GM19324 (cell line): ENCODE data around the gene SHISA3.

Experiments
- ATAC-seq: cut with Tn5 transposase; IDR thresholded peaks from one replicate; pipeline ENCODE4 v1.9.1; 2021; ENCODE audit warnings: mild to moderate bottlenecking, moderate library complexity; ENCODE audit not compliant: unreplicated experiment, low FRiP score

SHISA3 gene

GRCh38 chr4:42440083-42440482 is 42.8 kb downstream of the SHISA3 start:
- ATAC-seq, result no peak

GRCh38 chr4:42442601-42443000 is 45.3 kb downstream of the SHISA3 start:
- no peak for ATAC-seq

- no peak for ATAC-seq
Measured at GRCh38 chr4:42445038-42445437, 47.8 kb downstream of the SHISA3 start.

- ATAC-seq, result no peak
Measured at GRCh38 chr4:42446823-42447222, 49.5 kb downstream of the SHISA3 start.
